Adrenal gland (tissue), 12 donors: ENCODE measurements around the gene CREB5. TPM values are rescaled to one million over a fixed set of nuclear protein-coding genes. Genes with fewer than 3 reads are reported as not detected.
"Not testable (repeated sequence)": the region's sequence is repeated elsewhere in the genome, so short reads cannot be mapped to it uniquely, and the experiment has no call there.

Experiments used
- DNase-seq, 7 donors: peaks; one replicate each; pipeline ENCODE4 v3.0.0-alpha.2; 2019 to 2020
- H3K27ac ChIP-seq, 5 donors: fragments of 200-600 bp; sonication (generic) in 4 of 5; 1 replicate in 3 of 5; 2 replicates in 2 of 5; pipeline versions ENCODE4 v1.5.1 to v1.8.0; 2016 to 2020; ENCODE audit warnings: mild to moderate bottlenecking in 1 of 5
- H3K27me3 ChIP-seq: fragments of 200-600 bp; 2 replicates; pipeline ENCODE4 v1.8.0; 2021
- H3K36me3 ChIP-seq, 2 donors: fragments of 200-600 bp; replicated peaks in 1 of 2; 1 replicate in 1 of 2; 2 replicates in 1 of 2; pipeline versions ENCODE4 v1.5.1 to v1.8.0; 2018 to 2022
- H3K4me1 ChIP-seq, 2 donors: fragments of 200-600 bp; replicated peaks in 1 of 2; 1 replicate in 1 of 2; 2 replicates in 1 of 2; pipeline versions ENCODE4 v1.5.1 to v1.8.0; 2018 to 2021
- H3K4me3 ChIP-seq, 4 donors: fragments of 200-600 bp; sonication (generic) in 3 of 4; one replicate each; pipeline ENCODE4 v1.5.1; 2016 to 2018
- H3K9me3 ChIP-seq, 3 donors: fragments of 200-600 bp; sonication (generic) in 1 of 3; replicated peaks in 1 of 3; 1 replicate in 2 of 3; 2 replicates in 1 of 3; pipeline versions ENCODE4 v1.5.1 to v1.8.0; 2016 to 2021
- POLR2A ChIP-seq, 2 donors: fragments of 450-650 bp; IDR thresholded peaks; one replicate each; pipeline ENCODE4 v1.6.1; 2017; ENCODE audit warnings: antibody characterized with exemption in 2 of 2, mild to moderate bottlenecking in 2 of 2, moderate library complexity in 1 of 2
- WGBS, 4 donors: extraction: QIAGEN DNeasy Blood & Tissue Kit in 2 of 4; methylation state at CpG; one replicate each; pipeline versions ENCODE4 v1.1.5 to v1.1.7; 2013 to 2017; 5-methylcytosine and 5-hydroxymethylcytosine counted together
- intact Hi-C, 2 donors: fragments of 100-400 bp; cut with DNase I; formaldehyde crosslinking; loops; one replicate each; pipeline versions ENCODE4 v1.14.1 to v1.15.0; 2022 to 2023
- polyA plus RNA-seq, 3 donors: library from polyadenylated mRNA; stranded (reverse); fragments of 200-250 nt in 2 of 3; fragments of 350-450 nt in 1 of 3; fragmentation: Illumina TruSeq in 1 of 3; extraction: RNeasy Lipid Tissue Mini Kit (QIAGEN cat#74804) in 1 of 3; gene quantifications; one replicate each; pipeline ENCODE4 v1.2.3, GENCODE V29; 2013 to 2014
- total RNA-seq, 9 donors: library from RNA; depleted of rRNA in 4 of 9; stranded (reverse); fragments of >200 nt in 4 of 9; fragments of 120-200 nt in 1 of 9; fragmentation: NEBNext Ultra II Directional in 1 of 9; extraction: Animal tissue kit (Norgen Biotek cat#: 25700) in 1 of 9; gene quantifications; one replicate each; pipeline versions ENCODE4 v1.1.0 to v1.2.4, GENCODE V29; 2013 to 2023
- TF ChIP-seq, protein P1 (sequence below), 6 experiments: fragments of 450-650 bp in 4 of 6; fragments of 200-600 bp in 2 of 6; sonication (generic) in 1 of 6; IDR thresholded peaks; 1 replicate in 5 of 6; 2 replicates in 1 of 6; pipeline versions ENCODE4 v1.5.1 to v1.8.0; 2016 to 2021; ENCODE audit warnings: antibody characterized with exemption in 6 of 6, mild to moderate bottlenecking in 2 of 6, moderate library complexity in 1 of 6
- donor health status: healthy with polysubstance abuse.
- donor health status: Bipolar disorder and iron deficiency.
- donor health status: DM: yes; HTN: yes; CAD: no.
- donor health status: DM: no; HTN: no; CAD: no.
- donor health status: DM: no; HTN: no; CAD: no.
- donor health status: DM: yes; HTN: yes; CAD: no.

CREB5 gene
- total and polyA plus RNA-seq, 12 donors: 0.69 to 5.4 (median 1.3) TPM

DNA sequence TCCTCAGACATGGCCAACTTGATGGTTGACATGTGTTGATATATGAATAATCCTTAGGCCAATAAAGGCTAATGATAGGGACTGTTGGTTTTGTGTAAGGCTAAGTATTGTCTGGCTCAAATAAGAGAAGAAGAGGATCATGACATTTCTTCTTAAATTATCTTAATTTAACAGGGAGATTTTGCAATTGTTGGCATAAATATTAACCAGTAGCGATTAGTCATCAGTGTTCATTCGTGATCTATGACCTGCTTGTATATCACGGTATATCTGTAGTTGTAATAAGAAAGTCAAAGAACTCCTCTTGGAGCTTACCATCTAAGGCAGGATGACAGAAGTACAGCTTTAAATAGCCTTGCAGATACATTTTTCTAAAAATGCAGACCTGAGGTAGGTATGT is 196.4 kb downstream of the CREB5 start:
- TF ChIP-seq, protein P1, sequence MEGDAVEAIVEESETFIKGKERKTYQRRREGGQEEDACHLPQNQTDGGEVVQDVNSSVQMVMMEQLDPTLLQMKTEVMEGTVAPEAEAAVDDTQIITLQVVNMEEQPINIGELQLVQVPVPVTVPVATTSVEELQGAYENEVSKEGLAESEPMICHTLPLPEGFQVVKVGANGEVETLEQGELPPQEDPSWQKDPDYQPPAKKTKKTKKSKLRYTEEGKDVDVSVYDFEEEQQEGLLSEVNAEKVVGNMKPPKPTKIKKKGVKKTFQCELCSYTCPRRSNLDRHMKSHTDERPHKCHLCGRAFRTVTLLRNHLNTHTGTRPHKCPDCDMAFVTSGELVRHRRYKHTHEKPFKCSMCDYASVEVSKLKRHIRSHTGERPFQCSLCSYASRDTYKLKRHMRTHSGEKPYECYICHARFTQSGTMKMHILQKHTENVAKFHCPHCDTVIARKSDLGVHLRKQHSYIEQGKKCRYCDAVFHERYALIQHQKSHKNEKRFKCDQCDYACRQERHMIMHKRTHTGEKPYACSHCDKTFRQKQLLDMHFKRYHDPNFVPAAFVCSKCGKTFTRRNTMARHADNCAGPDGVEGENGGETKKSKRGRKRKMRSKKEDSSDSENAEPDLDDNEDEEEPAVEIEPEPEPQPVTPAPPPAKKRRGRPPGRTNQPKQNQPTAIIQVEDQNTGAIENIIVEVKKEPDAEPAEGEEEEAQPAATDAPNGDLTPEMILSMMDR (IDR thresholded peaks at IDR 0.05): no peak
- TF ChIP-seq POLR2A (IDR thresholded peaks at IDR 0.05): no peak
- Histone ChIP-seq H3K36me3 (no peaks in the 10 kb centered on the region), H3K27me3 (peaks cover 10% of the 10 kb centered on the region), H3K4me1 (no peaks in the 10 kb centered on the region), H3K4me3 (no peak overlapping the region), H3K27ac (no peak overlapping the region), H3K9me3 (no peaks in the 10 kb centered on the region)
- intact Hi-C loops: no loop called here
- DNase-seq: no peak
- 26 to 45% (median 39%) methylated on average over 3 of the region's 3 CpGs for WGBS, 4 donors

DNA sequence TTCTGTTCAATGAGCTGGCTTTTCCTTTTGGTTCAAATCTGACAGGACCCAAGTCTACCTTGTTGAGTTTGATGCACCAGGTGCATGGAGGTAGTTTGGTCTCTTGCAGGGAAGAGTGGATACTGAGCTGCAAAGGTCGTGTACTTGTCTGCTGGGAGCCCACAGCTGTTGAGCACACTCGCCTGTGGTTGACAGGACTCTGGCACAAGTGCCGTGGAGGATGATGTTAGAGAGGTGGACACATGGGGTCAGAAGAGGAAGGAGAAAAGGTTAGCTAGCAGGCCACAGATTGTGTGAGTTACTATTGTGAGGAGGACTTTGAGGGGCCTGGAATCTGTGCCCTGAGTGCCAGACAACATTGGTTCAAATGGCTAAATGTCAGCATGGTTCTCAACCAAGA is 197.3 kb downstream of the CREB5 start:
- 43 to 66% (median 55%) methylated on average over 3 of the region's 3 CpGs for WGBS, 4 donors
- Histone ChIP-seq H3K36me3 (no peaks in the 10 kb centered on the region), H3K9me3 (no peaks in the 10 kb centered on the region), H3K27ac (no peak overlapping the region), H3K4me1 (no peaks in the 10 kb centered on the region), H3K27me3 (peaks cover 10% of the 10 kb centered on the region), H3K4me3 (no peak overlapping the region)
- TF ChIP-seq POLR2A (IDR thresholded peaks at IDR 0.05): no peak
- TF ChIP-seq, protein P1 (IDR thresholded peaks at IDR 0.05): no peak
- intact Hi-C loops: no loop called here
- no peak for DNase-seq

DNA sequence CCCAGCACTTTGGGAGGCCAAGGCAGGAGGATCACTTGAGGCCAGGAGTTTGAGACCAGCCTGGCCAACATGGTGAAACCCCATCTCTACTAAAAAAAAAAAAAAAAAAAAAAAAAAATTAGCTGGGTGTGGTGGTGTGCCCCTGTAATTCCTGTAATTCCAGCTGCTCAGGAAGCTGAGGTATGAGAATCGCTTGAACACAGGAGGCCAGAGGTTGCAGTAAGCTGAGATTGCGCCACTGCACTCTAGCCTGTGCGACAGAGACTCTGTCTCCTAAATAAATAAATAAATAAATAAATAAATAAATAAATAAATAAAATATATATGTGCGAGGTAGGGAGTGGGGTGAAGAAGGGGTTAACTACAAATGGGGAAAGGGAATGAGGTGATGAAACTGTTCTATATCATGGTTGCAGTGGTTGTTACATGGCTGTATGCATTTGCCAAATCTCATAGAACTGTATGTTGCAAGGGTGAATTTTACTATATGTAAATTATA is 199.1 kb downstream of the CREB5 start:
- H3K27ac ChIP-seq, H3K9me3 ChIP-seq, H3K27me3 ChIP-seq, H3K36me3 ChIP-seq, H3K4me1 ChIP-seq, intact Hi-C loops, H3K4me3 ChIP-seq, DNase-seq: not testable (repeated sequence)
- 89 to 94% (median 91%) methylated on average over 4 of the region's 4 CpGs for WGBS, 4 donors

DNA sequence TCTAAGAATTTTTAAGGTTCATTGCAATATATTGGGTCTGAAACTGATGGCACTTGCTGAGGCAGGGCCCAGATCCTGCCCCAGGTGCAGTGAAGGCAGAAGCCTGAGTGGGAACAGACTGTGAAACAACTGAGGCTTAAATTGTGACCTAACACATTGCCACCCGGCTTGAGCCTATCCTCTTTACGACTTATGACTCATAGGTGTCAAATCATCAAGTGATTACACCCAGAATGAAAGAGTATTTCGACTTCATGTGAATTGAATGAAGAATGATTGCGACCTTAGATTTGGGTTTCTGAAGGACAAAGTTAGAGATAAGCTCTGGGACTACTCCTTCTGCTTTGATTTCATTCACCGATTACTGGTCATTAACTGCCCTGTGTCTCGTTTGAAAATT is 200.9 kb downstream of the CREB5 start:
- H3K27ac ChIP-seq: no peak overlapping the region
- no peaks in the 10 kb centered on the region for H3K4me1 ChIP-seq
- intact Hi-C loops: no loop called here
- TF ChIP-seq POLR2A (IDR thresholded peaks at IDR 0.05): no peak
- TF ChIP-seq, protein P1 (IDR thresholded peaks at IDR 0.05): no peak
- no peak for DNase-seq
- peaks cover 10% of the 10 kb centered on the region for H3K27me3 ChIP-seq
- no peak overlapping the region for H3K4me3 ChIP-seq
- WGBS, 4 donors: 42 to 57% (median 51%) methylated on average over 6 of the region's 6 CpGs
- no peaks in the 10 kb centered on the region for H3K36me3 ChIP-seq
- no peaks in the 10 kb centered on the region for H3K9me3 ChIP-seq

DNA sequence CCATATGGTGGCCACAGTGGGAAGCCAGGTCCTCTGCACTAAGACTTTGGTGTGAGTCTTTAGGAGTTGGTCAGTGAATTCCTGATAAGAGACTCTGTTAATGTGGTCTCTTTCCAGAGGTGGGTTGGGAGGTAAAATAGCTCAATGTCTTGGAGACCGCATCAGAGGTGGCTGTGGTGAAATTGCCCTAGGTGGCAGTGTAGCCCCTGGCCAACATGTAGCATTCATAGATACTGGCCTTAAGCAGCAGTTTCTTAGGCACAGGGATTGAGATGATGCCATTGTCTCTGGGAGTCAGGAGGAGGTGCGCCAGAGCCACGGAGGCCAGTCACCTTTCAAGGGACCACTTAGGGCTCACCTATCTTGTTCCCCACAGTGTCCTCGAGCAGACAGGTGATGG is 202.8 kb downstream of the CREB5 start:
- no peak for DNase-seq
- peaks cover 3% of the 10 kb centered on the region for H3K27me3 ChIP-seq
- H3K4me3 ChIP-seq: no peak overlapping the region
- H3K27ac ChIP-seq: no peak overlapping the region
- WGBS, 4 donors: 81 to 100% (median 92%) methylated on average over 1 to 4 of the region's 4 CpGs
- intact Hi-C loops: no loop called here
- no peaks in the 10 kb centered on the region for H3K9me3 ChIP-seq
- no peaks in the 10 kb centered on the region for H3K4me1 ChIP-seq
- H3K36me3 ChIP-seq: no peaks in the 10 kb centered on the region
- no peak for TF ChIP-seq POLR2A (IDR thresholded peaks at IDR 0.05)
- TF ChIP-seq, protein P1 (IDR thresholded peaks at IDR 0.05): no peak
